ENCODE results near the gene TNFSF10.

GRCh38 chr3:172540049-172540448, 16.8 kb upstream of the TNFSF10 start:
- TF ChIP-seq POLR2A (IDR thresholded peaks at IDR 0.05) = no peak
- TF ChIP-seq CTCF (IDR thresholded peaks at IDR 0.05) = no peak
